Naive B cell (primary cell): ENCODE results near the gene RYR3. TPM values are rescaled to one million over a fixed set of nuclear protein-coding genes. Genes with fewer than 3 reads are reported as not detected.

Experiments
- ATAC-seq, 2 donors: fragments of 150-1000 bp; cut with Tn5 transposase; 2 replicates each; pipeline ENCODE4 v1.10.0; 2021; ENCODE audit warnings: low read depth in 2 of 2, mild to moderate bottlenecking in 2 of 2, moderate library complexity in 2 of 2
- DNase-seq: peaks from one replicate; pipeline ENCODE4 v3.0.0; 2022
- H3K27ac Mint-ChIP-seq, 6 donors: one replicate each; pipeline ENCODE4 v1.8.0; 2020 to 2022; ENCODE audit warnings: mild to moderate bottlenecking in 6 of 6, mixed read lengths in 6 of 6, moderate library complexity in 5 of 6, inconsistent platforms in 2 of 6
- H3K27me3 Mint-ChIP-seq, 3 donors: one replicate each; pipeline ENCODE4 v1.8.0; 2021 to 2022; ENCODE audit warnings: mixed read lengths in 3 of 3, mild to moderate bottlenecking in 1 of 3
- H3K36me3 Mint-ChIP-seq, 2 donors: one replicate each; pipeline ENCODE4 v1.8.0; 2020 to 2022; ENCODE audit warnings: mixed read lengths in 2 of 2, inconsistent platforms in 1 of 2, mild to moderate bottlenecking in 1 of 2
- H3K4me1 Mint-ChIP-seq, 3 donors: one replicate each; pipeline ENCODE4 v1.8.0; 2020 to 2022; ENCODE audit warnings: mixed read lengths in 3 of 3, inconsistent platforms in 1 of 3, mild to moderate bottlenecking in 1 of 3, moderate library complexity in 1 of 3
- H3K4me3 Mint-ChIP-seq, 8 donors: one replicate each; pipeline ENCODE4 v1.8.0; 2020 to 2022; ENCODE audit warnings: mild to moderate bottlenecking in 8 of 8, mixed read lengths in 8 of 8, moderate library complexity in 8 of 8, inconsistent platforms in 2 of 8
- H3K9me3 Mint-ChIP-seq, 7 donors: one replicate each; pipeline ENCODE4 v1.8.0; 2020 to 2022; ENCODE audit warnings: mixed read lengths in 7 of 7, mild to moderate bottlenecking in 5 of 7, inconsistent platforms in 2 of 7, moderate library complexity in 1 of 7
- polyA plus RNA-seq, 6 donors: library from polyadenylated mRNA; unstranded; fragments of 300-500 nt; fragmentation: Illumina TruSeq; gene quantifications; one replicate each; pipeline ENCODE4 v1.2.3, GENCODE V29; 2021; ENCODE audit warnings: low read depth in 6 of 6

RYR3 gene
- polyA plus RNA-seq, 6 donors from 2014 or later = 0.14 to 0.86 (median 0.23) TPM

DNA sequence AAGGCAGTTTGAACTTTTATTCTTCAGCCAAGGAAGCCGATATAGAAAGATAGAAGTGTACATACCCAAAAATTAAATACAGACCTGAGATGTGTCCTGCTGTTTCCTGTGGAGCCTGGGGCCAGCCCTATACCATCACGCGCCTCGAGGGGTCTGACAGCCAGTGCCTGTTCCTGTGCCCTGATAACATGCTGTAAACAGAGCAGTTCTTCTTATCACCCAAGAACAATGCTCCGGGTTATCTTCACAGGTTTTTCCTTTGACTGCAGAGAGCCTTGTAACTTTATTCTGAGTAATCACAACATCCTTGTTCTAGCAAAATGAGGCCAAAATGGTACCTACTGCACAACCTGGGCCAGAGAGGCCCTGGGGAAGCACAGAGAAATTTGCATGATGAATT lies 367.8 kb downstream of the RYR3 start:
- ATAC-seq (no peak), DNase-seq (no peak)
- no peak overlapping the region for H3K27ac Mint-ChIP-seq
- H3K4me3 Mint-ChIP-seq = no peak overlapping the region
- no peaks in the 10 kb centered on the region for H3K4me1 Mint-ChIP-seq
- H3K36me3 Mint-ChIP-seq = no peaks in the 10 kb centered on the region
- H3K9me3 Mint-ChIP-seq = peaks cover 0 to 3% (median 0%) of the 10 kb centered on the region in 7 donors
- H3K27me3 Mint-ChIP-seq = peaks cover 18 to 61% (median 42%) of the 10 kb centered on the region in 3 donors

DNA sequence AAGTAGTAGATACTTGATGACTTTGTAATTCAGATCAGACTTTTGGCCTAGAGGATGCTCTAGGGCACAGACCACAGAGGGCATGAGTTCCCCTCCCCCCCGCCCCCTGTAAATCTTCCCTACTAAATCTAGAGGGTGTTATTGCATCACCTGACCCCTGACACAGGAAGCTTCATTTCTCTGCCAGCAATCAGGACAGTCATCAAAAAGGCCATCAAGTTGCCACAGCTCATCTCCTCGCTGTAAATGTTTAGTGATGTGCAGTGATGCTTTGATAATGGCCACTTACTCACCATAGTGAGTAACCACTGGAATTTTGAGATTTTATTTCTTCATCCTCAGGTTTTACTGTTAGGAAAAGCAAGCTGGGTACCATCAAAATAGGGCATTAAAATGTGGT lies 368.3 kb downstream of the RYR3 start:
- Mint-ChIP-seq H3K36me3 (no peaks in the 10 kb centered on the region), H3K4me3 (no peak overlapping the region), H3K27ac (no peak overlapping the region), H3K27me3 (peaks cover 14 to 57% (median 39%) of the 10 kb centered on the region in 3 donors), H3K4me1 (no peaks in the 10 kb centered on the region), H3K9me3 (peaks cover 0 to 3% (median 0%) of the 10 kb centered on the region in 7 donors)
- DNase-seq (no peak), ATAC-seq (no peak)

- DNase-seq (no peak), ATAC-seq (no peak)
- no peaks in the 10 kb centered on the region for H3K36me3 Mint-ChIP-seq
- H3K9me3 Mint-ChIP-seq = peaks cover 0 to 3% (median 0%) of the 10 kb centered on the region in 7 donors
- H3K4me1 Mint-ChIP-seq = no peaks in the 10 kb centered on the region
- H3K4me3 Mint-ChIP-seq = no peak overlapping the region
- H3K27ac Mint-ChIP-seq = no peak overlapping the region
- peaks cover 7 to 50% (median 48%) of the 10 kb centered on the region in 3 donors for H3K27me3 Mint-ChIP-seq
Measured at GRCh38 chr15:33680336-33680735, 369.6 kb downstream of the RYR3 start.

GRCh38 chr15:33693166-33693800 lies 382.5 kb downstream of the RYR3 start:
- H3K27me3 Mint-ChIP-seq = peaks cover 0 to 14% (median 10%) of the 10 kb centered on the region in 3 donors
- DNase-seq = no peak
- H3K4me3 Mint-ChIP-seq = peak overlapping the region in 1 of 8 donors; percentile 47
- H3K36me3 Mint-ChIP-seq = no peaks in the 10 kb centered on the region
- H3K9me3 Mint-ChIP-seq = peaks cover 0 to 3% (median 0%) of the 10 kb centered on the region in 7 donors
- ATAC-seq = no peak
- peak overlapping the region in 1 of 6 donors; percentile 29 for H3K27ac Mint-ChIP-seq
- H3K4me1 Mint-ChIP-seq = no peaks in the 10 kb centered on the region

DNA sequence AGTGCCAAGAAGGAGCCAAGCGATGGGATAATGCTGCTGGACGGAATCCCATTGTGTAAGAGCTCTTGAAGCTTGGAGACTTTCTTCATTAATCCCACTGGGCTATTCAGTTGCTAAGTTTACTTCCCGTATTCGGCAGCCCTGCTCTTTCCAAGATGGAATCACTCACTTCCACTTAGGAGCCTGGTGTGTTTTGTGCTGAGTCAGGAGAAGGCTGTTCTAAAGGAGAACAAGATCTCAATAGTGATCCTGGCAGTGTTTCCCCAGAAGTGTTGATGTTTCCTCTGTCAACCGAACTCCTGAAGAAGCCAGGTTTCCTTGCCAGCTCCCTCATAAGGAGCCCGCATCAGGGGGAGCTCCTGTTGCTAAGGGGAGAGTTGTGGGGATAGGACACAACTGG lies 387.4 kb downstream of the RYR3 start:
- Mint-ChIP-seq H3K27ac (no peak overlapping the region), H3K9me3 (no peaks in the 10 kb centered on the region), H3K4me1 (no peaks in the 10 kb centered on the region), H3K36me3 (no peaks in the 10 kb centered on the region), H3K4me3 (no peak overlapping the region), H3K27me3 (peaks cover 11 to 19% (median 17%) of the 10 kb centered on the region in 3 donors)
- ATAC-seq (no peak), DNase-seq (no peak)

GRCh38 chr15:33699145-33699544 lies 388.4 kb downstream of the RYR3 start:
- no peak for DNase-seq
- Mint-ChIP-seq H3K9me3 (no peaks in the 10 kb centered on the region), H3K4me3 (no peak overlapping the region), H3K27ac (no peak overlapping the region), H3K36me3 (no peaks in the 10 kb centered on the region), H3K27me3 (peaks cover 11 to 17% (median 13%) of the 10 kb centered on the region in 3 donors), H3K4me1 (no peaks in the 10 kb centered on the region)
- no peak for ATAC-seq

DNA sequence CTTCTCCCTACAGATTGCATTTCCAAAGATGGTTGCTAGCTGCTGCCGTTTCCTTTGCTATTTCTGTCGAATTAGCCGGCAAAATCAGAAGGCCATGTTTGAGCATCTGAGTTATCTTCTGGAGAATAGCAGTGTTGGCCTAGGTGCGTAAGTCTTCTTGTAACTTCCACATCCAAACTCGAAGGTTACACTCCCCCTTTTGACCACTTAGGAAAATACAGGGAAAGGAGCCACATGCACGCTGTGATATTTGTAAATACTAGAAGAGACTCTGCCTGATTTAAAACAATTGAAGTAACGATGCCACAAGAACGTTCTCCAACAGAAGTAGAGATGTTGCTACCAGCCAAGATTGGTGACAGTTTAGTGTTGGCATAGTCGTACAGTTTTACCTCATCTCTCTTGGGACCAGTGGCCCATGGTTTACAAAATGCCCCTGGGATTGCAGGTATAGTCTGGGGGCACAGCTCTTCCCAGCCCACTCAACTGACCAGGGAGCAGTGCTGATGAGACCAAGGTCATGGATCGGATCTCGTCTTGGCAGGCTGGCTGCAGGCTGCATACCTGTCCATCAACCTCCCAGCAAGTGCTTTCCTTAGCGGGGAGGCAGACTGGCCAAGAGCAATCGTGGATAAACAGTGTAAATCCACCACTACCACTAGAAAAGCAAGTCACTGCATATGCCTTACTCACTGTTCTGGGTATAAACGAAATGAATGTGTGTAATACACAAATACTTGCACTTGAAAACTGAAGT lies 389.1 kb downstream of the RYR3 start:
- Mint-ChIP-seq H3K27me3 (peaks cover 11 to 17% (median 12%) of the 10 kb centered on the region in 3 donors), H3K4me1 (no peaks in the 10 kb centered on the region), H3K9me3 (no peaks in the 10 kb centered on the region), H3K36me3 (no peaks in the 10 kb centered on the region), H3K4me3 (no peak overlapping the region), H3K27ac (no peak overlapping the region)
- DNase-seq (no peak), ATAC-seq (no peak)

DNA sequence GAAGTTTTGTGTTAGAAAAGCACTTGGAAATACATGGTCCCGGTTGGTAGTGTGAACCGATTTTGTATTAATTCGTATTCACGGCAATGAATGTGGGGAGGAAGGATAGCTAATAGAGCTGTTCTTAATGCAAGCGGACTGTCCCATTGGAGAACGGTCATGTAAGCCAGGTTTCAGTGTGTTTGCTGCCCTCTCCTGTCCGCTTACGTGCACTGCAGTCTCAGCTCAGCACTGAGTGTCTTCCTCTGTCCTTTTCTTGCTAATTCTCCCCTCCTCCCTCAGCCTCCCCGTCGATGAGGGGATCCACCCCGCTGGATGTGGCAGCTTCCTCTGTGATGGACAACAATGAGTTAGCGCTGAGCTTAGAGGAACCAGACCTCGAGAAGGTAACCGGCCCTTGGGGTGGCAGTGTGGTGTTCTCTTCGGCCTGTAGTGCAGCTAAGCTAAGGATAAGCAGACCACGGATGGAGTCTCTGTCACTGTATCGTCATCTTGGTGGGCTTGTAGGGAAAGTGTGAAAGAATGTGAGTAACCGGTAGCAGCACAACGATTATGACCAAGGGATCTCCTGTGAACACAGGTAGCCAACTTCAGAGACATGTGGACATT lies 390.0 kb downstream of the RYR3 start:
- Mint-ChIP-seq H3K27me3 (peaks cover 6 to 17% (median 11%) of the 10 kb centered on the region in 3 donors), H3K4me1 (no peaks in the 10 kb centered on the region), H3K36me3 (no peaks in the 10 kb centered on the region), H3K27ac (no peak overlapping the region), H3K4me3 (no peak overlapping the region), H3K9me3 (no peaks in the 10 kb centered on the region)
- DNase-seq = peak; percentile 30
- ATAC-seq = peak; percentile 25 to 53

- Mint-ChIP-seq H3K27me3 (peaks cover 6 to 13% (median 11%) of the 10 kb centered on the region in 3 donors), H3K36me3 (no peaks in the 10 kb centered on the region), H3K4me3 (no peak overlapping the region), H3K4me1 (no peaks in the 10 kb centered on the region), H3K9me3 (peaks cover 0 to 2% (median 0%) of the 10 kb centered on the region in 7 donors), H3K27ac (no peak overlapping the region)
- DNase-seq (no peak), ATAC-seq (no peak)
Measured at GRCh38 chr15:33701304-33701696, 390.5 kb downstream of the RYR3 start.

DNA sequence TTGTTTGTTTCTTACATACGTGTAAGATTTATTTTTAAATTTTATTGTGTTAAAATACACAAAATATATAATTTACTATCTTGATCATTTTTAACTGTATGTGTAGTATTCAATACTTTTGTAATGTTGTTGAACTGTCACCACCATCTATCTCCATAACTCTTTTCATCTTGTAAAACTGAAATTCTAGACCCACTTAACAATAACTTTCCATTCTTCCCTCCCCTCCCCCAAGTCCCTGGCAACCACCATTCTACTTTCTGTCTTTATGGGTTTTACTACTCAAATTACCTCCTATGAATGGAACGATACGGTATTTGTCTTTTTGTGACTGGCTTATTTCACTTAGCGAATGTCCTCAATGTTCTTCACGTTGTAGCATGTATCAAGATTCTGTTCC lies 395.4 kb downstream of the RYR3 start:
- no peak for DNase-seq
- no peak for ATAC-seq

GRCh38 chr15:33710748-33711147 lies 400.0 kb downstream of the RYR3 start:
- Mint-ChIP-seq H3K27me3 (peaks cover 0 to 12% (median 4%) of the 10 kb centered on the region in 3 donors), H3K9me3 (peaks cover 6 to 28% (median 16%) of the 10 kb centered on the region in 7 donors), H3K4me3 (no peak overlapping the region), H3K36me3 (no peaks in the 10 kb centered on the region), H3K27ac (no peak overlapping the region), H3K4me1 (no peaks in the 10 kb centered on the region)
- no peak for DNase-seq
- no peak for ATAC-seq

More for the DNA sequence above, 395.4 kb downstream of the RYR3 start:
- Mint-ChIP-seq H3K27me3 (peaks cover 0 to 11% (median 4%) of the 10 kb centered on the region in 3 donors), H3K27ac (no peak overlapping the region), H3K36me3 (no peaks in the 10 kb centered on the region), H3K4me1 (no peaks in the 10 kb centered on the region), H3K9me3 (peaks cover 2 to 21% (median 5%) of the 10 kb centered on the region in 7 donors), H3K4me3 (no peak overlapping the region)

- DNase-seq = no peak
- peaks cover 0 to 20% (median 5%) of the 10 kb centered on the region in 3 donors for H3K27me3 Mint-ChIP-seq
- no peak overlapping the region for H3K27ac Mint-ChIP-seq
- no peak overlapping the region for H3K4me3 Mint-ChIP-seq
- no peak for ATAC-seq
- H3K4me1 Mint-ChIP-seq = peaks cover 0 to under 1% (median 0%) of the 10 kb centered on the region in 3 donors
- H3K9me3 Mint-ChIP-seq = peaks cover 4 to 16% (median 8%) of the 10 kb centered on the region in 7 donors
- no peaks in the 10 kb centered on the region for H3K36me3 Mint-ChIP-seq
Measured at GRCh38 chr15:33716025-33716424, 405.3 kb downstream of the RYR3 start.

GRCh38 chr15:33720952-33721351 lies 410.2 kb downstream of the RYR3 start:
- H3K27ac Mint-ChIP-seq = no peak overlapping the region

More at GRCh38 chr15:33720952-33721351, 410.2 kb downstream of the RYR3 start:
- H3K9me3 Mint-ChIP-seq = peaks cover 0 to 2% (median 0%) of the 10 kb centered on the region in 7 donors
- ATAC-seq (no peak), DNase-seq (no peak)
- H3K36me3 Mint-ChIP-seq = no peaks in the 10 kb centered on the region
- peaks cover 0 to 17% (median 4%) of the 10 kb centered on the region in 3 donors for H3K4me1 Mint-ChIP-seq
- H3K4me3 Mint-ChIP-seq = no peak overlapping the region
- peaks cover 5 to 7% (median 6%) of the 10 kb centered on the region in 3 donors for H3K27me3 Mint-ChIP-seq
